Stimulated activated CD8-positive, alpha-beta memory T cell treated with anti-CD3 and anti-CD28 coated beads, Interleukin-12 subunit alpha, Interleukin-12 subunit beta, amount 100 ng/mL, for 24 hours (primary cell): ENCODE data around the gene RBM41.

Experiments used
- DNase-seq: peaks from one replicate; pipeline ENCODE4 v3.0.0-alpha.2; 2020; ENCODE audit errors: extremely low read depth

The RBM41 gene

GRCh38 chrX:107029752-107030151, 88.9 kb downstream of the RBM41 start:
- DNase-seq: no peak

DNA sequence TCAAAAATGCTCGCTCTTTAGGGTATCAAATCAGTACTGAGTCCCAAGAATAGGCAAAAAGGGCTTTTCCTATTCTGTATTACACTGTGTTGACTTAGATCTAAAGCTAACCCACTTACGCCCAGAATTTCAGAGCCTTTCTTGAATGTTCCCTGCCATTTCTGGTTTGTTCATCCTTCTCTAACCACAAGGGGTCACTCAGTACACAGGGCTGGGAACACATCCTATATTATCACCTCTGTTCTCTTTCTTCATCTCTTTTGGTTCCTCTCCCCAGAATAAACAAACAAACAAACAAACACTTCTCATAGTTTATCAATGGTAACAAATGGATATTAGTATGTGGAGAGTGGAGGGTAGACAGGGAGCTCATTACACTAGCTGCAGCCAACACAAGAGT, 93.1 kb downstream of the RBM41 start:
- no peak for DNase-seq

DNA sequence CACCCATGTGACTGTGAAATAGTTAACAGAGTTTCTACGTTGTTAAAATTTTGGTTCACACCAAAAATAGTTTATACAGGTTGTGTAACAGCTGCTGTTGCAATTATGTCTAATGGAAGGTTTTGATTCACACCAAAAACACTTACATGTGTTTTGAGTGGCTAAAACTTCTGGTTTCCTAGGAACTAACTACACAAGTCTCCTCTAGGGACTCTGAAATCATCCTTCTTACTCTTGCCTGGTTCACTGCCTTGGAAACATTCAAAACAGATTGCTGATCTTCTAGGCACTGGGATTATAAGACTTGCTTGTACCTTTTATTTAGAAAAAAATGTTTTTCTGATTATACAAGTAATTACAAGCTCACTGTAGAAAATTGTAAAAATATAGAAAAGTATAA, 103.7 kb downstream of the RBM41 start:
- no peak for DNase-seq
